GM06990 (cell line): ENCODE measurements around the gene DOCK4.

Experiments used
- DNase-seq: peaks from one replicate; pipeline ENCODE4 v3.0.0-alpha.2; 2011; ENCODE audit not compliant: insufficient read length; ENCODE audit errors: extremely low read depth
- H3K27me3 ChIP-seq: replicated peaks from 2 replicates; pipeline ENCODE4 v1.6.0; 2011; ENCODE audit warnings: low read length; ENCODE audit not compliant: control insufficient read depth, insufficient read depth
- H3K36me3 ChIP-seq: 2 replicates; pipeline ENCODE4 v1.5.1; 2011; ENCODE audit warnings: low read length; ENCODE audit not compliant: control insufficient read depth, insufficient read depth
- H3K4me3 ChIP-seq: replicated peaks from 2 replicates; pipeline ENCODE4 v1.5.1; 2011; ENCODE audit warnings: low read depth, mild to moderate bottlenecking, control low read depth, low read length
- CTCF ChIP-seq: IDR thresholded peaks from 2 replicates; pipeline ENCODE4 v1.5.1; 2011; ENCODE audit warnings: low read length, control low read depth, mild to moderate bottlenecking, inconsistent platforms; ENCODE audit not compliant: insufficient read depth, poor library complexity, severe bottlenecking

The DOCK4 gene

GRCh38 chr7:112108981-112109380 is 97.2 kb downstream of the DOCK4 start:
- no peak overlapping the region for H3K4me3 ChIP-seq
- no peaks in the 10 kb centered on the region for H3K27me3 ChIP-seq
- no peaks in the 10 kb centered on the region for H3K36me3 ChIP-seq
- no peak for TF ChIP-seq CTCF
- DNase-seq: no peak

GRCh38 chr7:112105584-112106530 is 100.3 kb downstream of the DOCK4 start:
- no peak for DNase-seq
- Histone ChIP-seq H3K36me3 (no peaks in the 10 kb centered on the region), H3K27me3 (no peaks in the 10 kb centered on the region), H3K4me3 (no peak overlapping the region)
- no peak for TF ChIP-seq CTCF

GRCh38 chr7:112104120-112104519 is 102.1 kb downstream of the DOCK4 start:
- no peak for DNase-seq
- Histone ChIP-seq H3K4me3 (no peak overlapping the region), H3K36me3 (no peaks in the 10 kb centered on the region), H3K27me3 (no peaks in the 10 kb centered on the region)
- TF ChIP-seq CTCF: no peak

- TF ChIP-seq CTCF: no peak
- H3K36me3 ChIP-seq: no peaks in the 10 kb centered on the region
- DNase-seq: no peak
- H3K27me3 ChIP-seq: no peaks in the 10 kb centered on the region
- H3K4me3 ChIP-seq: no peak overlapping the region
Observed at GRCh38 chr7:112103246-112103645, 103.0 kb downstream of the DOCK4 start.

- Histone ChIP-seq H3K27me3 (no peaks in the 10 kb centered on the region), H3K4me3 (no peak overlapping the region), H3K36me3 (no peaks in the 10 kb centered on the region)
- DNase-seq: no peak
- TF ChIP-seq CTCF: no peak
Observed at GRCh38 chr7:112101201-112101846, 104.9 kb downstream of the DOCK4 start.
